Stimulated activated CD4-positive, alpha-beta T cell treated with anti-CD3 and anti-CD28 coated beads, Interleukin-12 subunit alpha, Interleukin-12 subunit beta, amount 100 ng/mL, for 48 hours (primary cell): ENCODE measurements around the gene ATP11C.
"Not testable (repeated sequence)": the region's sequence is repeated elsewhere in the genome, so short reads cannot be mapped to it uniquely, and the experiment has no call there.

ENCODE experiments used
- DNase-seq, 3 donors: peaks; one replicate each; pipeline ENCODE4 v3.0.0-alpha.2; 2020; ENCODE audit warnings: low read depth in 2 of 3, low spot score in 1 of 3

Gene ATP11C

DNA sequence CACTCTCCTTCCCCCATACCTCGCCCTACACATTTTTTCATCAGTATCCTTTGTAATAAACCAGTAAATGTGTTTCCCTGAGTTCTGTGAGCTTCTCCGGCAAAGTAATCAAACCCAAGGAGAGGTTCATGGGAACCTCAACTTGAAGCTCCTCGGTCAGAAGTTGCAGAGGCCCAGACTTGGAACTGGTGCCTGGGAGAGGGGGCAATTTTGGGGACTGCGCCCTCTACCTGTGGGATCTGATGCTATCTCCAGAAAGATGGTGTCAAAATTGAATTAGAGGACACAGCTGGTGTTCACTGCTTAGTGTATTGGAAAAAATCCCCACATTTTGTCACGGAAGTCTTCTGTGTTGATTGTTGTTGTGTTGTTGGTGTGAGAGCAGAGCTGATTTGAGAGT lies 70.6 kb downstream of the ATP11C start:
- DNase-seq = no peak

DNA sequence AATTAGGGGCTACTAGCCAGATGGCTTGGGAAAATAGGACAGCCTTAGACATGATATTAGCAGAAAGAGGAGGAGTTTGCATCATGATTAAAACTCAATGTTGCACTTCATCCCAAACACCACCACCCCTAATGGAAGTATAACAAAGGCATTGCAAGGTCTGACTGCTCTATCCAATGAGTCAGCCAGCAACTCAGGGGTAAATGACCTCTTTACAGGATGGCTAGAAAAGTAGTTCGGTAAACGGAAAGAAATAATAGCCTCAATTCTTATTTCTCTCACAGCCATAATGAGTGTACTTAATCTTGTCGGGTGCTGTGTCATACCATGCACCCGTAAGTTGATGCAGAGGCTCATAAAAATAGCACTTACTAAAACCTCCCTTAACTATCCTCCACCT lies 76.0 kb downstream of the ATP11C start:
- DNase-seq = not testable (repeated sequence)

DNA sequence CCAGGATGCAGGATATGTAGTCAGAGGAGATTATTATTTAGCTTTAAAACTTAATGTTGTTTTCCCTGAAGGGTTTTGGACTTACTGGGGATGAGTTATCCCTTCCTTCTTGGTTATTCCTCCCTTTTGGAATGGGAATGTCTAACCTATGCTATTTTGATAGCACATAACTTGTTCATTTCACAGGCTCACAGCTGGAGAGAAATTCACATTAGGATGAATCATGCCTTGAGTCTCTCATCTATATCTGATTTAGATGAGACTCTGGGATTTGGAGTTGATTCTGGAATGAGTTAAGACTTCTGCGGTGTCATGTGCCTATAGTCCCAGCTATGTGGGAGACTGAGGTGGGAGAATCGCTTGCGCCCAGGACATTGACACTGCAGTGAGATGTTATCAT lies 81.1 kb downstream of the ATP11C start:
- DNase-seq = no peak

DNA sequence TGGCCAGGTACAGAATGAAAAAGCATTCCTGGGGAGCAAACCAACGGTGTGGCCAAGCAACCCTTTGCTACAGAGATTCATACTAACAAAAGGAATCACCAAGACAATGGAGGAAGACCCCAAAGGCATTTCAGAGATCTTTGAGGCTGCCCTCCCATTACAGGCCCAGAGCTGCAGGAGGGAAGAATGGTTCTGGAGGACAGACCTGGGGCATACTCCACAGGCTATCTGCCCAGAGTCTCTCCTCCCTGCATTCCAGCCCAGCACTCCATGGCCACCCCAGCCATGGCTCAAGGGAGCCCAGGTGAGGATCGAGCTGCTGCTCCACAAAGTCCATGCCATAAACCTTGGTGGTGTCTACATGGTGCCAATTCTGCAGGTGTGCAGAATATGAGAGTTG lies 81.9 kb downstream of the ATP11C start:
- DNase-seq = no peak

DNA sequence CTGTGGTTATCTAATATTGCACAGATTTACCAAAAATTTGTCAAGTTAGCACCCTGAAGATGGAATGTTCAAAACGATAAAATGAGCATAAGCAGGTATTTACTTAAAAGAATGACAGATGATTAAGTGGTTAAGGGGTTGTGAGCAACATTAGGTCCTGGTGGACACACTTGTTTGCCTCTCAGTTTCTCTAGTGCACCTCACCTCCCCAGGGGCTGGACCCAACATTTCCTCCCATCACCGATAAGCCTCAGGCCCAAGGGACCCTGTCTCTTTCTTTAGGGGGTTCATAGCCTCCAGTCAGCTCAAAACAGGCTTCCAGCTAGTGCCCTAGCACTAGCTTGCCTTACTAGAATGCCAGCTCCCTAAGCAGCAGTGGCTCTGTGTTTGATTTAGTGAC lies 88.0 kb downstream of the ATP11C start:
- no peak for DNase-seq

DNA sequence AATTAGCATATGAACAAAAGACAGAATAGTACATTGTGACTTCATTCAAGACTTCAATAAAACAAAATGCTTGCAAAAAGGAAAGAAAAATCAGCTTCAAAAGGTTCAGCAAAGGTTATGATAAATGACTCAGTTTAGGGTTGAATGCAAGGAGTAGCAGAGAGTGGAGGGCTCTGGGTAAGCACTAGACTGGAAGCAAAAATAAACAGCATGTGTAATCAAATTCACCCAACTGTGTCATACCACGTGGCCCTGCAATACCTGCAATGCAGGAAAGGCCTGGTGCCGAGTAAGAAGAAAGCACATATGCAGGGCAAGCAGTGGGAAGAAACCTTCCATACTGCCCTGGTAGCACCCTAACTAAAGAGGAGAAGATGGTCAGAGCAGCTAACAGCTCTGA lies 88.7 kb downstream of the ATP11C start:
- no peak for DNase-seq

DNA sequence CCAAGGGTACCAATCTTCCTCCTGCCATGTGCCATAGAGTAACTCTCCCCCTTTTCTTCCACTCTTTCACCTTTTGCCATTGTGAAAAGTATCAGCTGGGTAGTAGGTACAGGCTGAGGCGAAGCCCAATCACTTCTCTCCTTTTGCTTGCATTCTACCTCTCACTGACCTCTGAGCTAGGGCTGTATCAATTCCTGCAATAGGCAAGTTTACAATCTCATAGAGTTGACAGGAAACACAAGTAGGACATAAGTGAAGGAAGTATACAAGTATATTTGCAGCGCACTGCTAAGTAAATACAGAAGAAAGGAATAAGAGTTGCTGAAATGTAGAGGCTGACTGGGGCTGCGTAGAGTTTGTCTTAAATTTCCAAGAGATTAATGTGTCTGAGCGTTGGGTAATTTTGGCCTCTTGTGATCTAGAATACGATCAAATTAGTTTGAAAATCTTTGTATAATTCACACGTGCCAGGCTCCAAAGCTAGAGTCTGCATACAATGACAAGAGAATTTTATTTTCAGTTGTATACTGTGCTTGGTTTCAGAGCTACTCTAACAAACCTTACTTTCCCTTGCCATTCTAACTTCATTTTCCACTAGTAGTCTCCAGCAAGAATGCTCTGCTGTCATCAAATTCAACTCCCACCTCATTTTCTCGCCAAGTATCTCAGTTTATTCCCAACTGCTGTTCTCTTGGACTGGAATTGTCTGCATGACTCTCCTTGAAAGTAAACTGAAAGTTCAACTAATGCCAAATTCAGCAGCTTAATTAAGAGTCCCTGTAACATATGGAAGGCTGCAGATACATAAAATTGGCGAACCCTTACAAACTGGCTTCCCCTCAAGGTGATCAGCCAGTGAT lies 90.3 kb downstream of the ATP11C start:
- no peak for DNase-seq

DNA sequence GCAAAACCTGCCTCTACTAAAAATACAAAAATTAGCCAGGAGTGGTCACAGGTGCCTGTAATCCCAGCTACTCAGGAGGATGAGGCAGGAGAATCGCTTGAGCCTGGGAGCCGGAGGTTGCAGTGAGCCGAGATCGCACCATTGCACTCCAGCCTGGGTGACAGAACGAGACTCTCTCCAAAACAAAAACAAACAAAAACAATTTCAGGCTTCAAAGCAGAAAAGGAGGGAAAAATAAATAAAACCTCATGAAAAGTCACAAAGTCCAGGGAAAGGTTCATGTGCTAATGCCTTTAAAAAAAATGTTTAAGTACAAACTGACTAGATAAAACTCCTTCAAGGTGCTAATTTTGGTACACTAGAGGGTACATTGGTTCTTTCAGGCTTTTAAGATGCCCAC lies 96.5 kb downstream of the ATP11C start:
- DNase-seq = not testable (repeated sequence)

DNA sequence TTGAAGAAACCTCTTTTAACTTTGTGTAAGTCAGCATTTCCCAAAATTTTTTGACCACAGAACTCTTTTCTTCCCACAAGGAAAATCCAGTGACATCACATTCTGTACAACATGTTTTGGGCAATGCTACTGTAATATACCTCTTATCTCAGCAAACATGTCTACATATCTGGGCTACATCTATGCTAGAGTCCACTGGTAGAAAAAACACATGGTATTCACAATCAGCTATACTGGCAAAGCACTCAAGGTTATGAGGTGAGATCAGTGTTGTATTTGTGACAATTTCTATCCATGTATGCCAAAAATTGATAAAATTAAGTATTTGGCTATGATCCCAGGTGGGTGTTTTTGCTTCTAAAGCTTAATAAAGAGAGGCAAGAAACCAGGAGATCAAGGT lies 98.0 kb downstream of the ATP11C start:
- no peak for DNase-seq

DNA sequence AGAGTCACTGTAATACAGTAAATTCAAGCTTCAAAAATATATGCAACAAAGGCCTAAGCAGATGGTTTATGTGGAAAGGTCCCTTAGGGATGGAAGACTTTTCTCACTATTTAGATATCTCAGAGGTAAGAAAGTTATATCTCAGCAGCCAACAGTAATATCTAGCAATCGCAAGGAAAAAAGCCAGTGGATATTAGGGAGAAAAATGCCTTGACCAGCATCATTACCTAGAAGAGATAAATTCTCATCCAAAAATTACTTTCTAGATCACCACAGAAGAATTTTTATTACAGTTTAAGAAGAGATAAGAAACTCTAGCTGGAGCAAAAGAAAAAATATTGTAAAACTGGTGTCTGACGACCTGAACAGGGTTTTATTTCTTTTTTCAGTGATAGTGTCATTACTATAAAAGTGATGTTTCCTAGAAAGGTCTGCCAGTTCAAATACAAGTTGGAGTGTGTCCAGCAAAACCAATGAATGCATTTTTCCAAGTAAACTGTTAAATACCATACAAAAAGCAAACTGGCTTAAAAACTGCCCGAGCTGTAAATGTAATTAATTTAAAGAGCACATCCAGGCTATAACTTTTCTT lies 100.0 kb downstream of the ATP11C start:
- no peak for DNase-seq

DNA sequence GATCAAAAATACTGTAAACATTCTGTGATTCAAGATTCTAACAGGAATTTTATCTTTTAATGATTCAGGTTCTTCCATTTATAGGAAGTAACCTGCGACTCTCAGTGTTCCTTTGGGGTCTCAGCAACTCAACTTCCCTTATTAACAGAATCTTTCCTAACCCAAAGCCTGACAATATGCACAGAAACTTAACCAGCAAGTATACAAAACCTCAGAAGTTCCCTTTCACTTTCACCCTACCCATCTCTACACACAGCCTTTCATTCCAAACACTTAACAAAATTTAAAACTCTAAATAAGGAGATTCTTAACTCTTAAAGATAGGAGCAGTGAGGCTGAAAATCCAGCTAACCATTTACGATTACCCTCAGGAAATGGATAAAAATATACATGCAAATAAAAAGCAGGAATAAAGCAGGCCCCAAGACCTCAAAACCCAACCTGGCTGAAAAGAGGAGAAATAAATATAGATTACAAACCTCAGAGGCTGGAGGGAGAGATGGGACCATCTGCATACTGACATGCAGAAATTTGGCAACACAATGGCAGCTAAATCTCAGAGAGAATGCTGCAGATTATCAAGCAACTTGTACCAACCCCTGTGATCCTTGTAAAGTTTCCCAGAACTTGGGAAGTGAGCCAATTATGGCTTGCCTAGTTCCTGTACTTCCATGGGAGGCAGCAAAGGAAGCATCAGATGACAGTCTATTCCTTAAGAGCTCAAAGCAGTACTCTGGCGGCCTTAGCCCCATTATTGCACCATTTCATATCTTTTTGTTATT lies 101.0 kb downstream of the ATP11C start:
- DNase-seq = no peak

DNA sequence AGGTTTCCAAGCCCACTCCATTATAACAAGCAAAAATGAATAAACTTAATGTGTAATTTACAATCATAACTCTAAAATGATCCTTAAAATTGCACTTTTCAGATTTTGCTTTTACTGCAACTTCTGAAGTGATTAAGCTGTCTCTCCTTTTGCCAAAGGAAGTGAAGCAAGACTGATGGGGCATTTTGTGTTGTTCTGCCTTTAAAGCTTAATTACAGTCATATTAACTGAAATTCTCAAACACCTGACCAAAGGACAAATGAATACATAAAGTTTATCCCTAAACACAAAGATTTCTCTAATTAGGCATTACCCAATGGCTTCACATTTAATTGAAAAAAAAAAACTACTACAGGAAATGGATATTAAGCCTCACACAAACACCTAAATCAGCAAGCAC lies 101.8 kb downstream of the ATP11C start:
- DNase-seq = no peak

DNA sequence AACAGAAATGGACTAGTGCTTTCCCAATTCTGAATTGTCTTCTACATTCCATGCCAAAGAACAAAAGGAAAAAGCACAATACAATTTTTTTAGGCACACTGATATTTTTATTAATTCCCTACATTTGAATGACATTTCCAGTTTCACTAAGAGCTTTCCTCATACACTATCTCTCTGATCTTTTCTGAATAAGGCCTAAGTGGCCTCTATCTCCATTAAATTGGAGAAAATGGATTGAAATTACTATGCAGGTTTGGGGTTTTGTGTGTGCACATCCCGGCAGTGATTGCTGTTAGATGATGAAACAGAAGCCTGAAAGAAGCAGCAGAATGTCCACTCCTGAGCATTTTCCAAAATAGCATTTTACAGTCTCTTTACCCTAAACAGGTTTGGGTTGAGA lies 104.0 kb downstream of the ATP11C start:
- DNase-seq = no peak

DNA sequence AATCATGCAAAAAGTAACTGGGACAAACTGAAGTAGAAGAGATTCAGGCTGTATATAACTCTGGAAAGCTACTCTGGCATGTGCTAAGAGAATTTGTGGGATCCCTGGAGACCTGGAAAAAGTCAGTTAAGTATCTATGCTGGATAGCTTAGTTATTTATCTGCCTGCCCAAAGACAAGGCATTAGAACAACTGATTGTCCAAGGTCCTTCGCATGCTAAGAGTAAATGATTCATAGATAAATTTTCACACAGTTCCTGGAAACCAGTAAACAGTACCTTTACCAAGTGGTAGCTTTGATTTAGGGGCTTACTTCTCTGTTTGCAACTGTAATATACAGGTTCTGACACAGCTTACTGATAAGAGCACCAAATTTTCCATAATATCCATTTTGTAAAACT lies 104.8 kb downstream of the ATP11C start:
- DNase-seq = no peak

DNA sequence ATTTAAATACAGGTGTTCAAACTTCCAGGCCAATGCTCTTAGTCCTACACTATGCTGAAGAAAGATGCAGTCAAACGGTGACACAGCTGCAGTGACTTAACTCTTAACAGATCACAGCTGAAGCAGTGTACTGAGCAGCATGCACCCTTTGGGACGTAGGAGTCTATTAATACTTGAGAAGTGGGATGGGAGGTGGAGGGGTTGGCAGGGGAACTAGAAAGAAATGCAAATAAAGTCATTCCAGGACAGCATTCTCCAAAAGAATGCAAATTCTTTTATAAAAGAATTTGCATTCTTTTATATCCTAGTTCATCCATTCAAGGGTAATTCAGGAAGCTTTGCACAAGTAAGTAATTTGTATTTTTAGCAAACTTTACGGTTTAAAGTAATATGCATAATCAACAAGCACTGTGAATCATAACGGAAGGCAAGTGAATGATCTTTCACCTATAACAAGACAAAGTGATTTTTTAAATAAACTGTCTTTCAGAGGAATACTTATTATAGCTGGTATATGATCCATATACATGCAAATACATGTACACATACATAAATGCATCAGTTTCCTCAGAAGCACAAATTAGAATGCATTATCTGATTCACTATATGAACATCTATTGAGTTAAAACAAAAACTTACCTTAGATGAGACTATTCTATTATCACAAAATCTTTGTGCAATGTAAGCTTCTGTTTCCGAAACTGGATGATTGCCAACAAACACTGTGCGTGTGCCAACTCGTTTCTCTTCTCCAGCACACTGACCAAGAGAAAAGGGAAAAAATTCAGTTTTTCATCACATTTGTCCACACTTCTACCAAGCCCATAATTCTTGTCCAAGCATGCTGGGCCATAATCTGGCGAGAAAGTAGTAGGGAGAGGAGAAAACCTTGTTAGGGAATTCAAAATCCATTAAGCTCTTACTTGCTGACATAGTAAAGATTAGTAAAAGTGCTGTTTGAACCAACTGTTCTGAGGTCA lies 106.5 kb downstream of the ATP11C start:
- no peak for DNase-seq

DNA sequence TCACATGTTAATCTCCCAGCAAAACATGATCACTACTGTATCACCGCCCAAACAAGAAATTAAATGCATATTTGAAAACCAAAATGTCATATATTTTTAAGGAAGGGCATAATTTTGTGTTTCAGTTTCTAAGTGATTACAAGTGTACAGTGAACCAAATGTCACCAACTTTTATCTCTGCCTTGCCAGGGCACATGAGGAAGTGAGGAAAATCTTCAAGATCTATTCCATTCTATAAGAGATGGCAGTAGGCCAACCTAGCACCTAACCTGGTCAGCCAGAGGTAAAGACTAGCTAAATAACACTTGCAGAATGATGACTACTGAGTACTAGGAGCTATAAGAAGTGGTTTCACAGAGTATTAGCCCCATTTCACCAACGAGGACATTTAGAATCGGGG lies 107.2 kb downstream of the ATP11C start:
- no peak for DNase-seq

DNA sequence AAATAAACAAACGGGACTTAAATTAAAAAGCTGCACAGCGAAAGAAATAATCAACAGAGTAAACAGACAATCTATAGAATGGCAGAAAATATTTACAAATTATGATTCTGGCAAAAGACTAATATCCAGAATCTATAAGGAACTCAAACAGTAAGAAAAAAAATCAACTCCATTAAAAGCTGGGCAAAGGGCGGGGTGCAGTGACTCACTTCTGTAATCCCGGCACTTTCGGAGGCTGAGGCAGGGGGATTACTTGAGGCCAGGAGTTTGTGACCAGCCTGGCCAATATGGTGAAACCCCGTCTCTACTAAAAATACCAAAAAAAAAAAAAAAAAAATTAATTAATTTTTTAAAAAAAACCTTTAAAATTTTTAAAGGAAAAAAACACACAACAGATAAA lies 109.0 kb downstream of the ATP11C start:
- no peak for DNase-seq

DNA sequence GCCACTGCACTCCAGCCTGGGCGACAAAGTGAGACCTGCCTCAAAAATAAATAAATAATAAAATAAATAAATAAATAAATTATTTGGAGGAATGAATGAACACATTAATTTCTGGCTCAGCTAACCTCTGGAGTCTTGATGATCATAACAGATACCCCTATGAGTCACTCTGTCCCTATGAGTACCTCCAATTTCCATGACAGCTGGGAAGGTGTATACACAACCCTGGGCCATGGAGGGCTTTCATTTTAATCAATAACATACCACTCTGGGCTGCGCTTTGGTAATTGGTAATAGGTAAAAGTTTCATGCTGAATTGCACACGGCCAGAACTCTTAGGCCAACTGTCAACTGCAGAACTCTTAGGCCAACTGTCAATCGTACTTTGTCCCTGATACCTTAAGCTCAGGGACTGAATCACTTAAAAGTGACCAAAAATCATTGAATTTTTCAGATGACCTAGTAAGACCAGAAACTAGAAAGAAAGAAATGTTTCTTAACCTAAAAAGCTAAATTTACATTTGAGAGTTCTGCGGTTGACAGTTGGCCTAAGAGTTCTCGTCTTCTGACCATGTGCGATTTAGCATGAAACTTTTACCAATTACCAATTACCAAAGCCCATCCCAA lies 112.4 kb downstream of the ATP11C start:
- no peak for DNase-seq

DNA sequence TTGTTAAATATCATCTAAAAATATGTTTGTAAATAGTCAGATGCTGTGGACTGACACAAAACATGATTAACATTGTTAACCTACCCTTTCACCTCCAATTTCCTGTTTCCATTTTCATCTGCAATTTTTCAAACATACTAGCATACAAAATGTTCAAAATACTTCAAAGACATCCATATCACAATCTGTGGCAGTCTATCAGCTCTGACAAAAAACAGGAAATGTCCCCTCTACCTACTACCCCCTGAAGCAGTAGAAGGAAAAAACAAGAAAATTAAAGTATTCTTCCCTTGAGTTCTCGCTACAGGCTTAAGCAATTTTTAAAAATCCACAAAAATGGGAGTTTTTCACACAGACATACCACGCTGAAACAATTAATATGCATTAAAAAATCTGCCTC lies 116.6 kb downstream of the ATP11C start:
- no peak for DNase-seq

DNA sequence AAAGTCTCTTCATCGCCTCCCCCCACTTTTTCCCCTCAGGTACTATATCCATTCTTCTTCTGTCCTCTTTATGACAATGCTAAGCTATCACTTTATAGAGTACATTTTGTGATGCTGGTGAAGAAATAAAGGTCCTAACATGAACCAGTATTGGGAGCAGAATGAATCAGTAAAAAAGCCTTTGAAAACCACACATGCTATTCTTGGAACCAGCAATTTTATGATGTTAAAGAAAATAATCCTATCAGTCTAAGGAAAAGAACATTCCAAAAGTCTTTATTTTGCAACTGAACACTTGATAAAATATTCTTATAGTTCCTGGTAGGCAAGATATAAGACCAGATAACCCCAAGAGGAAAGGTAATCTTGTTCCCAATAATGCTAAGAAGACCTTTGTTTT lies 117.1 kb downstream of the ATP11C start:
- DNase-seq = no peak
